K562 (cell line): ENCODE results near the gene PTPRB. TPM values are rescaled to one million over a fixed set of nuclear protein-coding genes. Genes with fewer than 3 reads are reported as not detected.

Experiments used
- CHAMP1 ChIP-seq: fragments of 450-650 bp; IDR thresholded peaks from 2 replicates; pipeline ENCODE4 v1.6.1; 2016; ENCODE audit warnings: mild to moderate bottlenecking
- DNMT1 ChIP-seq: fragments of 450-650 bp; IDR thresholded peaks from 2 replicates; pipeline ENCODE4 v1.6.1; 2016; ENCODE audit warnings: antibody characterized with exemption, mild to moderate bottlenecking
- MTA1 ChIP-seq: fragments of 450-650 bp; IDR thresholded peaks from 2 replicates; pipeline ENCODE4 v1.6.1; 2017; ENCODE audit warnings: borderline replicate concordance
- NR4A1 ChIP-seq, 2 experiments: fragments of 250-450 bp in 1 of 2; fragments of 450-650 bp in 1 of 2; sonication (Bioruptor Pico) in 1 of 2; IDR thresholded peaks; 2 replicates each; pipeline versions ENCODE4 v1.4.0 to v1.6.1; 2016 to 2020; ENCODE audit warnings: mild to moderate bottlenecking in 2 of 2, missing compliant biosample characterization in 1 of 2, missing genetic modification characterization in 1 of 2, moderate library complexity in 1 of 2
- PTTG1 ChIP-seq: fragments of 450-650 bp; IDR thresholded peaks from 2 replicates; pipeline ENCODE4 v1.6.1; 2016; ENCODE audit warnings: low read depth, mild to moderate bottlenecking, missing genetic modification characterization, missing compliant biosample characterization
- SMAD2 ChIP-seq: fragments of 150-350 bp; IDR thresholded peaks from 2 replicates; pipeline ENCODE4 v1.6.1; 2014; ENCODE audit warnings: low read depth, mild to moderate bottlenecking, low read length
- ZEB2 ChIP-seq: fragments of 450-650 bp; IDR thresholded peaks from 2 replicates; pipeline ENCODE4 v1.6.1; 2016
- ZNF75A ChIP-seq: fragments of 450-650 bp; formaldehyde crosslinking; IDR thresholded peaks from 2 replicates; pipeline ENCODE4 v1.4.0; 2020; ENCODE audit warnings: mild to moderate bottlenecking
- polyA plus RNA-seq, 8 experiments: library from polyadenylated mRNA; depleted of rRNA in 4 of 8; stranded (reverse) in 5 of 8; unstranded in 3 of 8; fragments of >200 nt; fragmentation: Nextera tagmentation in 2 of 8; fragmentation: Illumina TruSeq in 1 of 8; extraction: Ambion mirVana in 2 of 8; extraction: Trizol in 1 of 8; gene quantifications; 2 replicates each; pipeline versions ENCODE4 v1.2.1 to v1.2.3, GENCODE V29; 2011 to 2014; ENCODE audit warnings: inconsistent platforms in 1 of 8, missing spikeins in 1 of 8
- total RNA-seq, 7 experiments: library from RNA; depleted of rRNA in 6 of 7; stranded (reverse); fragments of >200 nt in 6 of 7; fragmentation: Illumina TruSeq in 2 of 7; extraction: Trizol in 2 of 7; gene quantifications; 2 replicates each; pipeline versions ENCODE4 v1.2.1 to v1.2.3, GENCODE V29; 2011 to 2021; ENCODE audit warnings: low replicate concordance in 1 of 7

PTPRB gene
- total and polyA plus RNA-seq, 9 of the 15 experiments (the other 6 are each of a cell fraction or from before 2014, with no cell fraction given): 0.46 to 5.9 (median 3.1) TPM

GRCh38 chr12:70659077-70659606 is 21.9 kb upstream of the PTPRB start (continued):
- no peak for TF ChIP-seq ZNF75A (CRISPR knock-in tag)
- no peak for TF ChIP-seq NR4A1 (CRISPR knock-in tag; IDR thresholded peaks at IDR 0.05)
- TF ChIP-seq NR4A1 (tag; IDR thresholded peaks at IDR 0.05): peak; percentile 87
- 0 out of 2 replicates have a peak, but pooled peaks have one; percentile 7 for TF ChIP-seq PTTG1 (tag)
- TF ChIP-seq ZEB2: 0 out of 2 replicates have a peak, but pooled peaks have one; percentile 39
- no peak for TF ChIP-seq DNMT1
- 0 out of 2 replicates have a peak, but pooled peaks have one; percentile 26 for TF ChIP-seq CHAMP1
- TF ChIP-seq MTA1: peak; percentile 54; the same call in 1 of the 2 replicates
- no peak for TF ChIP-seq SMAD2
